GM20000 (cell line): ENCODE measurements around the gene ZNF614.
A peak's percentile ranks its signal among the peaks of the same experiment; 100 is the strongest.
"Not testable (repeated sequence)": the region's sequence is repeated elsewhere in the genome, so short reads cannot be mapped to it uniquely, and the experiment has no call there.

Experiments used
- DNase-seq: peaks from one replicate; pipeline ENCODE4 v3.0.0; 2012; ENCODE audit warnings: low spot score
- TF ChIP-seq, protein P1 (sequence below): IDR thresholded peaks from 2 replicates; pipeline ENCODE4 v1.5.1; 2012; ENCODE audit warnings: mild to moderate bottlenecking, control low read depth; ENCODE audit errors: extremely low read depth, missing control alignments

ZNF614 gene

DNA sequence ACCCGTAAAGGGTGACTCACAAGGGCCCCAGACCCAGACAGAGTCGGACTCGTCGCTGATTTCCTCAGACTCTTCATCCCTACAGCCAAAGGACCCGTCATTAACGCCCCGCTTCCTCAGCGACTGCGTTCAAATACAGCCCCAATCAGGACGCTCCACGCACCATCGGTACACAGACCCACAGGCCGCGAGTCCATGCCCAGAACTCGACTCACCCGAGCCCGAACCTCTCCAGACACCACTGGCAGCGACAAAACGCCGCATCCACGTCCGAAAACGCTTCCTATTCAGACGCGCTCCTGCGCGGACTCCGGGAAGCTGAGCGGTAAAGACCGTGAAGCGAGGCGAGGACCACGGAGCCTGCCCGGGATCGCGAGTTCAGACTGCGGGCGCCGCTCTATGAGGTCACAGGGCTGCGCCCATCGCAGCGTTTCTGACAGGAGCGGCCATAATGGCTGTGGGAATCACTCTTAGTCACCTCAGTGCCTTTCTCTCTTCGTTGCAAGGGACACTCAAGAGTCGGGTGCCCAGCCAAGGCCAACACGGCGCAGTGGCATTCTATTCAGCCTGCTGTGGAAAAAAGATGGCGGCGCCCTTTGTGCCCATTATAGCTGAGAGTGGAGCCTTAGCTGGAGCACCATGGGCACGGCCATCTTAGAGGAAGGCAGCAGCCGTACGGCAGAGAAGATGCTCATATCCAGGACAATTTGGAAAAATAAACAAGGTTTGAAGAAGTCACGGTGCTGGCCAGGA is at the start of gene ZNF614:
Gene ZNF614, minus strand, starts transcription at position 353 of the 753 bp plus-strand sequence. CDS start 2,634 bp downstream, outside the sequence.
- peak; percentile 89 for DNase-seq
- TF ChIP-seq, protein P1, sequence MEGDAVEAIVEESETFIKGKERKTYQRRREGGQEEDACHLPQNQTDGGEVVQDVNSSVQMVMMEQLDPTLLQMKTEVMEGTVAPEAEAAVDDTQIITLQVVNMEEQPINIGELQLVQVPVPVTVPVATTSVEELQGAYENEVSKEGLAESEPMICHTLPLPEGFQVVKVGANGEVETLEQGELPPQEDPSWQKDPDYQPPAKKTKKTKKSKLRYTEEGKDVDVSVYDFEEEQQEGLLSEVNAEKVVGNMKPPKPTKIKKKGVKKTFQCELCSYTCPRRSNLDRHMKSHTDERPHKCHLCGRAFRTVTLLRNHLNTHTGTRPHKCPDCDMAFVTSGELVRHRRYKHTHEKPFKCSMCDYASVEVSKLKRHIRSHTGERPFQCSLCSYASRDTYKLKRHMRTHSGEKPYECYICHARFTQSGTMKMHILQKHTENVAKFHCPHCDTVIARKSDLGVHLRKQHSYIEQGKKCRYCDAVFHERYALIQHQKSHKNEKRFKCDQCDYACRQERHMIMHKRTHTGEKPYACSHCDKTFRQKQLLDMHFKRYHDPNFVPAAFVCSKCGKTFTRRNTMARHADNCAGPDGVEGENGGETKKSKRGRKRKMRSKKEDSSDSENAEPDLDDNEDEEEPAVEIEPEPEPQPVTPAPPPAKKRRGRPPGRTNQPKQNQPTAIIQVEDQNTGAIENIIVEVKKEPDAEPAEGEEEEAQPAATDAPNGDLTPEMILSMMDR = no peak

DNA sequence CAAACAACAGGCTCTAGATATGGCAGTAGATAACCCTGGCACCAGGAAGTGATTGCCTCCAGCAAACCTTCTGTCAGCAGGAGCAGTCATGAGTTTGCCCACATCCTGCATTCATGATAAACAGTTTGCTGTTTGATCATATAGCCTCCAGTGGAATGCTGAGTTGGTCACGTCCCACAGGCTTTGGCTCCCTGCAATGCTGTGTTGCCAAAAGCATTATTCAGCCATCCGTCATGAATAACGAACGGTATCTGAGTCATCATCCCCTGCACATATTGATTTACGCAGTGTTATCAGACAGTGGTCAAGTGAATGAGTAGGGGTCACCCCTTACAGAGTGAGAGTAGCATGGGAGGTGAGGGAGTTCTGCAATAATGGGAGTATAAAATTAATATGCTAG is 42.3 kb upstream of the ZNF614 start:
- DNase-seq = no peak
- TF ChIP-seq, protein P1 = no peak

DNA sequence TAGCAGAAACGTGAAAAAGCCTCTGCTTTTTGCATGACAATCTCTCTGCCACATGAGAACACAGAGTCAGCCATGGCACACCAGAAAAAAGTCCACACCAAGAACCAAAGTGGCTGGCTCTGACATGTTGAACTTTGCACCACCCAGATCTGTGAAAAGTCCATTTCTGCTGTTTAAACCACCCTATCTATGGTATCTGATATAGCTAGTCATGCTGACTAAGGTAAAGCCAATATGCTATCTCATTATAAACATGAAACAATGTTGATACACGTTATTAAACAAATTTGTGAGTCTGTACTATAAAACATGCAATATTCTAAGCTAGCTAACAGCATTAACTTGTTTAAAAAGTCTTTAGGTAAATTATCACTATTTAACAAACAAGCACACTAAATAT is 41.5 kb upstream of the ZNF614 start:
- DNase-seq = no peak
- TF ChIP-seq, protein P1 = no peak

DNA sequence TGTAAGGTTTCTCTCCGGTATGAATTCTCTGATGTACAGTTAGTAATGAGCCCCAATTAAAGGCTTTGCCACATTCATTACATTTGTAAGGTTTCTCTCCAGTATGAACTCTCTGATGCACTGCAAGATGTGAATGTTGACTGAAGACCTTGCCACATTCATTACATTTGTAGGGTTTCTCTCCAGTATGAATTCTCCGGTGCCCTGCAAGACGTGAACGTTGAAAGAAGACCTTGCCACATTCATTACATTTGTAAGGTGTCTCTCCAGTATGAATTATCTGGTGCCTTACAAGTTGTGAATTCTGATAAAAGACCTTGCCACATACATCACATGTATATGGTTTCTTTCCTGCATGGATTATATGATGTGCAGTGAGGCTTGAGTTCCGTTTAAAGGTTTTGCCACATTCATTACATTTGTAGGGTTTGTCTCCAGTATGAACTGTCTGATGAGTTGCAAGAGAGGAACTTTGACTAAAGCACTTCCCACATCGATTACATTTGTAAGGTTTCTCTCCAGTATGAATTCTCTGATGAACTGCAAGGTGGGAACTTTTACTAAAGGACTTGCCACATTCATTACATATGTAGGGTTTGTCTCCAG is 38.2 kb upstream of the ZNF614 start:
- TF ChIP-seq, protein P1 = no peak
- no peak for DNase-seq

DNA sequence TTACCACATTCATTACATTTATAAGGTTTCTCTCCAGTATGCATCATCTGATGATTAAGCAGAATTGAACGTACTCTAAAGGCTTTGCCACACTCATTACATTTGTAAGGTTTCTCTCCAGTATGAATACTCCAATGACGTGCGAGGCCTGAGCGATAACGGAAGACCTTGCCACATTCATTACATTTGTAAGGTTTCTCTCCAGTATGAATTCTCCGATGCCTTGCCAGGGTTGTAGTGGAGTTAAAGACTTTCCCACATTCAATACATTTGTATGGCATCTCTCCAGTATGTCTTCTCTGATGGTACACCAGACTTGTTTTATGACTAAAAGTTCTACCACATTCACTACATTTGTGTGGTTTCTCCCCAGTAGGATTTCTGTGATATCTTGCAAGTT is 37.2 kb upstream of the ZNF614 start:
- TF ChIP-seq, protein P1 = no peak
- no peak for DNase-seq

DNA sequence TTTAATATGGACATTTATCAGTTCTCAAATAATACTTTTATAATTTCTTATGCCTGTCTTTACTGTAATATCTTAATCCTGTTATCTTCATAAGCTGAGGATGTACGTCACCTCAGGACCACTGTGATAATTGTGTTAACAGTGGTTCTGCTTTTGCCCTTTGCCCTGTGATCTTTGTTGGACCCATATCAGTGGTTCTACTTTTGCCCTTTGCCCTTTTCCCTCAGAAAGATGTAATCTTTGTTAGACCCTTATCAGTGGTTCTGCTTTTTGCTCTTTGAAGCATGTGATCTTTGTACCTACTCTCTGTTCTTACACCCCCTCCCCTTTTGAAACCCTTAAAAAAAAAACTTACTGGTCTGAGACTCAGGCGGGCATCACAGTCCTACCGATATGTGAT is 28.3 kb upstream of the ZNF614 start:
- not testable (repeated sequence) for DNase-seq

DNA sequence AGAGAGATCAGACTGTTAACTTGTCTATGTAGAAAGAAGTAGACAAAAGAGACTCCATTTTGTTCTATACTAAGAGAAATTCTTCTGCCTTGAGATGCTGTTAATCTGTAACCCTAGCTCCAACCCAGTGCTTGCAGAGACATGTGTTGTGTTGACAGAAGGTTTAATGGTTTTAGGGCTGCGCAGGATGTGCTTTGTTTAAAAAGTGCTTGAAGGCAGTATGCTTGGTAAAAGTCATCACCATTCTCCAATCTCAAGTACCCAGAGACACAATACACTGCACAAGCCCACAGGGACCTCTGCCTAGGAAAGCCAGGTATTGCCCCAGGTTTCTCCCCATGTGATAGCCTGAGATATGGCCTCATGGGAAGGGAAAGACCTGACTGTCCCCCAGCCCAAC is 23.6 kb upstream of the ZNF614 start:
- DNase-seq = not testable (repeated sequence)

DNA sequence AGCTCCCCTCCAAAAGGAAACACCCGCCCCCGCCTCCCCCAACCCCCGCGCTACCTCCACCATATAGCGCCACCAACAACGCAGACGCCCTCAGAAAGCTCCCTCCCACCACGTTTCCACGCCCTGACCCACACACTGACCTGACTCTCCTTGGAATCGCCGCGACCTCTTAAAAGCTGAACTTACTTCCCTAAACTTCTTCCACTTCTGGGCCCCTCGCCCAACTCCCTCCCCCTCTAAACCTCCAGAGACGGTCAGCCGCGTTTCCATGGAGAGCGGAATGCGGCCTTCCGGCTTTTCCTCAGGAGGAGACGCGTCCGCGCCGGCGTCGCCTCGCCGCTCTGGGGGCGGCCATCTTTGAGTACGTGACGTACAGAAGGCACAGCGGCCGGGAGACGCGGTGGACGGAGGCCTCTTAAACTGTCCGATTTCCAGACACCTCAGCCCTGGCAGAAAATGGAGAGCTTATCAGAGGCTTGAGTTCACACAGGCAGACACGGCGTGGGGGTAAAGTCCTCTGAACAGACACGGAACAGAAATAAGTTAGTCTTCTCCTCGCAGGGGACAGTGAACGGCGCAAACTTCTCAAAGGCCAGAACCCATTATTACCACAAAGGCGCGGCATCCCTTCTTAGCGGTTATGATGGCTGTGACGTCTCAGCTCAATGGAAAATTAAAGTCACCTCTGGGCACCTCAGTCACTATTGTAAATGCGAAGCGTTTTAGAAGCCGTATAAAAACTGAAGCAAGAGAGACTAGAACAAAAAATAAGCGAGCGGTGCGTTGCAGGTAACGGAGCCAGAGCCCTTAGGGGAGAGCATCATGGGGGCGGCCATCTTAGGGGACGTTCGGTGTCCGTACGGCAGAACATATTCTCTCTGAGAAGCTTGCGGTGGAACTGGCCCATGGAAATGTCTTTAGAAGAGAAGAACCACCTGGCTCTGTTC is 20.6 kb upstream of the ZNF614 start, which contains the start of gene ZNF432:
Gene ZNF432, minus strand, starts transcription at position 284 of the 947 bp plus-strand sequence. CDS start 1,970 bp downstream, outside the sequence.
- DNase-seq = peak; percentile 84
- TF ChIP-seq, protein P1 = no peak
